DOHH2 (cell line): Measurements from ENCODE around the gene CENPO.

ENCODE experiments used
- H3F3A ChIP-seq: fragments of 200-600 bp; sonication (generic), shearing (Covaris generic); 2 replicates; pipeline ENCODE4 v1.6.0; 2016; ENCODE audit warnings: antibody characterized with exemption, mild to moderate bottlenecking; ENCODE audit not compliant: control insufficient read depth, insufficient read depth
- H3K27ac ChIP-seq: fragments of 200-600 bp; sonication (generic); 2 replicates; pipeline ENCODE4 v1.5.1; 2014; ENCODE audit warnings: low read depth, mild to moderate bottlenecking, low read length, moderate library complexity
- H3K27me3 ChIP-seq: fragments of 200-600 bp; sonication (generic); 2 replicates; pipeline ENCODE4 v1.6.1; 2014; ENCODE audit warnings: mild to moderate bottlenecking, low read length, mixed read lengths; ENCODE audit not compliant: control insufficient read depth
- H3K36me3 ChIP-seq: fragments of 200-600 bp; sonication (generic); 2 replicates; pipeline ENCODE4 v1.6.1; 2014; ENCODE audit warnings: mild to moderate bottlenecking, low read length, moderate library complexity, mixed read lengths; ENCODE audit not compliant: control insufficient read depth
- H3K4me1 ChIP-seq: fragments of 200-600 bp; sonication (generic); 2 replicates; pipeline ENCODE4 v1.6.1; 2014; ENCODE audit warnings: mild to moderate bottlenecking, low read length, mixed read lengths; ENCODE audit not compliant: control insufficient read depth
- H3K4me2 ChIP-seq: fragments of 200-600 bp; sonication (generic); 2 replicates; pipeline ENCODE4 v1.6.0; 2014; ENCODE audit warnings: mild to moderate bottlenecking, low read length, moderate library complexity
- H3K4me3 ChIP-seq: fragments of 200-600 bp; sonication (generic); 2 replicates; pipeline ENCODE4 v1.5.1; 2014; ENCODE audit warnings: mild to moderate bottlenecking, low read length, mixed read lengths
- H3K79me2 ChIP-seq: fragments of 200-600 bp; sonication (generic); 2 replicates; pipeline ENCODE4 v1.6.1; 2014; ENCODE audit warnings: mild to moderate bottlenecking, low read length, mixed read lengths; ENCODE audit not compliant: control insufficient read depth
- H3K9me2 ChIP-seq: fragments of 200-600 bp; sonication (generic); replicated peaks from 2 replicates; pipeline ENCODE4 v1.6.1; 2014; ENCODE audit warnings: mild to moderate bottlenecking, low read length, mixed read lengths; ENCODE audit not compliant: control insufficient read depth
- H3K9me3 ChIP-seq: fragments of 200-600 bp; sonication (generic); 2 replicates; pipeline ENCODE4 v1.6.1; 2014; ENCODE audit warnings: antibody characterized with exemption, low read length, mixed read lengths; ENCODE audit not compliant: control insufficient read depth, insufficient read depth
- H4K20me1 ChIP-seq: fragments of 200-600 bp; sonication (generic); 2 replicates; pipeline ENCODE4 v1.6.0; 2014; ENCODE audit warnings: low read depth, mild to moderate bottlenecking, antibody characterized with exemption, low read length, moderate library complexity; ENCODE audit not compliant: control insufficient read depth, insufficient read depth
- EZH2phosphoT487 ChIP-seq: fragments of 200-600 bp; sonication (generic); IDR thresholded peaks from 2 replicates; pipeline ENCODE4 v1.6.1; 2017; ENCODE audit warnings: borderline replicate concordance, mild to moderate bottlenecking, antibody characterized with exemption, low read length, moderate library complexity, mixed read lengths
- TF ChIP-seq, protein P1 (sequence below): fragments of 200-600 bp; sonication (generic); IDR thresholded peaks from one replicate; pipeline ENCODE4 v1.5.1; 2014; ENCODE audit warnings: antibody characterized with exemption, mild to moderate bottlenecking, low read depth, low read length; ENCODE audit not compliant: poor library complexity, severe bottlenecking

CENPO gene

DNA sequence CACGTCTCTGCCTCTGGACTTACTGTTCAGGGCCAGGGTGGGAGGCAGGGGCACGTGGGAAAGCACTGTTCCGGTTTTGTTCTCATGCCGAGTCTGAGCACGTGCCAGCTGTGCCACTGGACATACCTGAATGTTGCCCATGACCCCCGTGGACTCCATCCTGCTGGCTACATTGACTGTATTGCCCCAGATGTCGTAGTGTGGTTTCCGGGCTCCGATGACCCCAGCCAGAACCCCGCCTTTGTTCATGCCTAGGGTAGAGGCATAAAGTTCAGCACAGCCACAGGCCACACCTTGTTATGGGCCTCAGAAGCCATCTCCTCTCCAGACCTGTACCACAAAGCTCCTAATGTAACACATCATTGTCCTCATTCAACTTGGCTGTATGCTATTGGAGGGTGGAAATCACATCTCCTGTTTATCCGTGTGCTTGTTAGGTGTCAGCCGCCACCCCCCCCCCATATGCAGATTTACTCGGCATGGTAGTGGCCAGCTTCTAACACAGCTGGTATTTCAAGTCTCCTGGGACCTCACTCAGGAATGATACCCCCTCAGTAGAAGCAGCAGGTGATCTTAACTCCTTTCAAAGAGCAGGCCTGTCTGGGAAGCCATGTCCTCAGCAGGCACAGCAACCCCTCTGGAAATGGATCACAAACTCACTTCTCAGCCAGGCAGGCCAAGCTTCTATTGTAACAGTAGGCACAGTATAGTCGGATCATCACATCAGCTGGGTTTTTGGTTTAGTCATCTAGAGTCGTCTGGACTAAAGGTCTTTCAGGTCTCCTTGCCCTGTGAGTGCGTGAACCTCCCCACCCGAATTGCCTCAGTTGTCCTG, 27.6 kb downstream of the CENPO start:
- Histone ChIP-seq H3K4me1 (no peaks in the 10 kb centered on the region), H3K36me3 (peaks cover 95% of the 10 kb centered on the region), H3K4me2 (no peak overlapping the region), H3K9me3 (no peaks in the 10 kb centered on the region), H3K4me3 (no peak overlapping the region), H3K79me2 (no peaks in the 10 kb centered on the region), H4K20me1 (no peaks in the 10 kb centered on the region), H3K27me3 (no peaks in the 10 kb centered on the region), H3F3A (peaks cover 10% of the 10 kb centered on the region), H3K9me2 (no peaks in the 10 kb centered on the region), H3K27ac (no peak overlapping the region)
- no peak for TF ChIP-seq EZH2phosphoT487
- TF ChIP-seq, protein P1, sequence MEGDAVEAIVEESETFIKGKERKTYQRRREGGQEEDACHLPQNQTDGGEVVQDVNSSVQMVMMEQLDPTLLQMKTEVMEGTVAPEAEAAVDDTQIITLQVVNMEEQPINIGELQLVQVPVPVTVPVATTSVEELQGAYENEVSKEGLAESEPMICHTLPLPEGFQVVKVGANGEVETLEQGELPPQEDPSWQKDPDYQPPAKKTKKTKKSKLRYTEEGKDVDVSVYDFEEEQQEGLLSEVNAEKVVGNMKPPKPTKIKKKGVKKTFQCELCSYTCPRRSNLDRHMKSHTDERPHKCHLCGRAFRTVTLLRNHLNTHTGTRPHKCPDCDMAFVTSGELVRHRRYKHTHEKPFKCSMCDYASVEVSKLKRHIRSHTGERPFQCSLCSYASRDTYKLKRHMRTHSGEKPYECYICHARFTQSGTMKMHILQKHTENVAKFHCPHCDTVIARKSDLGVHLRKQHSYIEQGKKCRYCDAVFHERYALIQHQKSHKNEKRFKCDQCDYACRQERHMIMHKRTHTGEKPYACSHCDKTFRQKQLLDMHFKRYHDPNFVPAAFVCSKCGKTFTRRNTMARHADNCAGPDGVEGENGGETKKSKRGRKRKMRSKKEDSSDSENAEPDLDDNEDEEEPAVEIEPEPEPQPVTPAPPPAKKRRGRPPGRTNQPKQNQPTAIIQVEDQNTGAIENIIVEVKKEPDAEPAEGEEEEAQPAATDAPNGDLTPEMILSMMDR = no peak

DNA sequence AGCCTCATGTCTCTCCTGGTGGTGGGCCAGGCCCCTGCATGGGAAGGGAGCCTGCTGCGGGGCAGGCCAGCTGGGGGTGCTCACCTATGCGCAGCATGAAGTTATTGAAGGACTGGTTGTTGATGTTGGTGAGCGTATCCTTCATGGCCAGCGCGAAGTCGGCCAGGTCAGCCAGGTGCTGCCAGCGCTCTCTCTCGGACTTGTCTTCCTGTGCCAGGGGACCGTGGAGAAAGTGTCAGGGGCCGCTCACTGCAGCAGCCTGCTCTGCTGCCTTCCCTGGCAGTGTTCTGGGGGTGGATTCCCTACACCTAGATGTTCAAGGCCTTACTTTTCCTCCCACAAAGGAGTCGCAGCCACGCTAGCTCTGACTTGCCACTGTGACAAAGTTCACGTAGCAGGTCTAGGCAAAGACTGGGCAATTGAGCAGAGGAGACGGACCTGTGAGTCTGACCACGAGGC, 28.2 kb downstream of the CENPO start:
- no peaks in the 10 kb centered on the region for H3K9me2 ChIP-seq
- no peaks in the 10 kb centered on the region for H3K9me3 ChIP-seq
- no peaks in the 10 kb centered on the region for H3K79me2 ChIP-seq
- peaks cover 95% of the 10 kb centered on the region for H3K36me3 ChIP-seq
- no peak for TF ChIP-seq EZH2phosphoT487
- TF ChIP-seq, protein P1 = no peak
- H3K4me3 ChIP-seq = no peak overlapping the region
- H3K27ac ChIP-seq = no peak overlapping the region
- H3K4me2 ChIP-seq = no peak overlapping the region
- H3F3A ChIP-seq = peaks cover 10% of the 10 kb centered on the region
- no peaks in the 10 kb centered on the region for H3K27me3 ChIP-seq
- H4K20me1 ChIP-seq = no peaks in the 10 kb centered on the region
- no peaks in the 10 kb centered on the region for H3K4me1 ChIP-seq

DNA sequence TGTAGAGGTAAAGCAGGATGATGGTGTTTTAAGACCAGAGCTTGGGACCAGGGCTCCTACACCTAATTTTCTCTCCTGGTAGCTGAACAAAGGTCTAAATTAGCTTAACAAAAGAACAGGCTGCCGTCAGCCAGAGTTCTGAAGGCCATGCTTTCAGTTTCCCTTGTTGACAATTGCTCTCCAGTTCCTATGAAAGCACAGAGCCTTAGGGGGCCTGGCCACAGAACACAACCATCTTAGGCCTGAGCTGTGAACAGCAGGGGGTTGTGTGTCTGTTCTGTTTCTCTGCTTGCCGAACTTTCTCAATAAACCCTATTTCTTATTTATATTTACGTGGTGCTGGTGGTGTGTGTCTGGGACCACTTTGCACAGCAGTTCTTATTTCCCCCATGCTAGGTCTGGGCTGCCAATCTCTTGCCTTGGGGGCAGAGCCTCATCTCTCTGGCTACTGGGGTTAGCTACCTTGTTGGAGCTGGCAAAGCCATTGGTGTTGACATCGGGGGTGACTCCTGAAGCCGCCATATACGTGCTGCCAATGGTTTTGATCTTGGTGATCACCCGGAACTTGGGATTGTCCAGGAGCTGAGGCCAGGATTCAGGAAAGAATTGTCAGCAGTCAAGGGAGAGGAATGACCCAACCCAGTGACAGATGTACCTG, 29.0 kb downstream of the CENPO start:
- Histone ChIP-seq H3K4me3 (no peak overlapping the region), H4K20me1 (no peaks in the 10 kb centered on the region), H3K9me3 (no peaks in the 10 kb centered on the region), H3K9me2 (no peaks in the 10 kb centered on the region), H3K27me3 (no peaks in the 10 kb centered on the region), H3K4me1 (no peaks in the 10 kb centered on the region), H3F3A (peaks cover 12% of the 10 kb centered on the region), H3K79me2 (no peaks in the 10 kb centered on the region), H3K27ac (no peak overlapping the region), H3K36me3 (peaks cover 95% of the 10 kb centered on the region), H3K4me2 (no peak overlapping the region)
- TF ChIP-seq EZH2phosphoT487 = no peak
- TF ChIP-seq, protein P1 = no peak
